HG03064 (cell line): Measurements from ENCODE around the gene SKA1.
"Not testable (repeated sequence)": the region's sequence is repeated elsewhere in the genome, so short reads cannot be mapped to it uniquely, and the experiment has no call there.

Experiments used
- ATAC-seq: cut with Tn5 transposase; IDR thresholded peaks from one replicate; pipeline ENCODE4 v1.9.1; 2021; ENCODE audit warnings: low read depth; ENCODE audit not compliant: unreplicated experiment

SKA1 gene

GRCh38 chr18:50393802-50394201 lies 19.0 kb downstream of the SKA1 start:
- ATAC-seq: no peak

GRCh38 chr18:50395093-50395492 lies 20.2 kb downstream of the SKA1 start:
- ATAC-seq: no peak

GRCh38 chr18:50396005-50396660 lies 21.3 kb downstream of the SKA1 start:
- ATAC-seq: no peak

- no peak for ATAC-seq
Measured at GRCh38 chr18:50397023-50397422, 22.2 kb downstream of the SKA1 start.

GRCh38 chr18:50398099-50398498 lies 23.3 kb downstream of the SKA1 start:
- no peak for ATAC-seq

GRCh38 chr18:50398947-50399346 lies 24.1 kb downstream of the SKA1 start:
- no peak for ATAC-seq

GRCh38 chr18:50399582-50399981 lies 24.7 kb downstream of the SKA1 start:
- ATAC-seq: no peak

GRCh38 chr18:50400438-50400837 lies 25.6 kb downstream of the SKA1 start:
- ATAC-seq: not testable (repeated sequence)

- ATAC-seq: no peak
Measured at GRCh38 chr18:50401295-50401694, 26.4 kb downstream of the SKA1 start.

GRCh38 chr18:50401888-50402287 lies 27.0 kb downstream of the SKA1 start:
- ATAC-seq: no peak

- not testable (repeated sequence) for ATAC-seq
Measured at GRCh38 chr18:50404752-50405581, 30.1 kb downstream of the SKA1 start.

- ATAC-seq: no peak
Measured at GRCh38 chr18:50405582-50406271, 30.9 kb downstream of the SKA1 start.

GRCh38 chr18:50409236-50409635 lies 34.4 kb downstream of the SKA1 start:
- no peak for ATAC-seq

GRCh38 chr18:50410008-50410407 lies 35.2 kb downstream of the SKA1 start:
- ATAC-seq: no peak

GRCh38 chr18:50410894-50411293 lies 36.0 kb downstream of the SKA1 start:
- no peak for ATAC-seq

GRCh38 chr18:50416832-50417231 lies 42.0 kb downstream of the SKA1 start:
- not testable (repeated sequence) for ATAC-seq

- not testable (repeated sequence) for ATAC-seq
Measured at GRCh38 chr18:50417705-50418104, 42.9 kb downstream of the SKA1 start.

GRCh38 chr18:50418650-50419049 lies 43.8 kb downstream of the SKA1 start:
- ATAC-seq: no peak

- no peak for ATAC-seq
Measured at GRCh38 chr18:50422286-50422898, 47.5 kb downstream of the SKA1 start.

- ATAC-seq: no peak
Measured at GRCh38 chr18:50424877-50425690, 50.2 kb downstream of the SKA1 start.
